Astrocyte (in vitro differentiated cells and primary cell): ENCODE measurements around the gene ADAMTS12. TPM values are rescaled to one million over a fixed set of nuclear protein-coding genes. Genes with fewer than 3 reads are reported as not detected.

Source experiments
- DNase-seq: peaks from one replicate; pipeline ENCODE4 v3.0.0-alpha.2; 2010; ENCODE audit warnings: low read depth
- FAIRE-seq: peaks from 2 replicates; lab custom pipeline; 2011; peaks lifted over from hg19 to GRCh38; lab: Jason Lieb, UNC
- H2AFZ ChIP-seq: 2 replicates; pipeline ENCODE4 v1.6.0; 2012; ENCODE audit warnings: low read depth, low read length, inconsistent platforms
- H3K27ac ChIP-seq: 2 replicates; pipeline ENCODE4 v1.5.1; 2011; ENCODE audit warnings: low read depth, low read length, inconsistent platforms
- H3K27me3 ChIP-seq: 2 replicates; pipeline ENCODE4 v1.6.0; 2011; ENCODE audit warnings: low read length, inconsistent platforms; ENCODE audit not compliant: insufficient read depth
- H3K36me3 ChIP-seq: 2 replicates; pipeline ENCODE4 v1.5.1; 2011; ENCODE audit warnings: low read length, inconsistent platforms; ENCODE audit not compliant: insufficient read depth
- H3K4me1 ChIP-seq: 2 replicates; pipeline ENCODE4 v1.5.1; 2011; ENCODE audit warnings: low read length, inconsistent platforms; ENCODE audit not compliant: insufficient read depth
- H3K4me2 ChIP-seq: 2 replicates; pipeline ENCODE4 v1.6.0; 2012; ENCODE audit warnings: low read length, inconsistent platforms
- H3K4me3 ChIP-seq: 2 replicates; pipeline ENCODE4 v1.5.1; 2011; ENCODE audit warnings: low read depth, mild to moderate bottlenecking, low read length, inconsistent platforms; ENCODE audit not compliant: insufficient read depth
- H3K79me2 ChIP-seq: 2 replicates; pipeline ENCODE4 v1.6.0; 2012; ENCODE audit warnings: mild to moderate bottlenecking, low read length, inconsistent platforms; ENCODE audit not compliant: insufficient read depth
- H3K9ac ChIP-seq: 2 replicates; pipeline ENCODE4 v1.6.0; 2012; ENCODE audit warnings: mild to moderate bottlenecking, low read length, inconsistent platforms
- H3K9me3 ChIP-seq: 2 replicates; pipeline ENCODE4 v1.5.1; 2012; ENCODE audit warnings: low read depth, mild to moderate bottlenecking, low read length, inconsistent platforms; ENCODE audit not compliant: insufficient read depth
- H4K20me1 ChIP-seq: 2 replicates; pipeline ENCODE4 v1.6.0; 2012; ENCODE audit warnings: low read length, inconsistent platforms; ENCODE audit not compliant: insufficient read depth
- H3K27ac Mint-ChIP-seq: one replicate; pipeline ENCODE4 v1.8.0; 2021; ENCODE audit warnings: mild to moderate bottlenecking, mixed read lengths; ENCODE audit not compliant: unreplicated experiment
- H3K27me3 Mint-ChIP-seq: one replicate; pipeline ENCODE4 v1.8.0; 2021; ENCODE audit warnings: low read depth, mixed read lengths; ENCODE audit not compliant: unreplicated experiment
- H3K36me3 Mint-ChIP-seq: one replicate; pipeline ENCODE4 v1.8.0; 2021; ENCODE audit warnings: low read depth, mixed read lengths; ENCODE audit not compliant: unreplicated experiment
- H3K4me1 Mint-ChIP-seq: one replicate; pipeline ENCODE4 v1.8.0; 2021; ENCODE audit warnings: low read depth, mixed read lengths; ENCODE audit not compliant: unreplicated experiment
- H3K4me3 Mint-ChIP-seq: one replicate; pipeline ENCODE4 v1.8.0; 2021; ENCODE audit warnings: mild to moderate bottlenecking, moderate library complexity, mixed read lengths; ENCODE audit not compliant: unreplicated experiment
- H3K9me3 Mint-ChIP-seq: one replicate; pipeline ENCODE4 v1.8.0; 2021; ENCODE audit warnings: mild to moderate bottlenecking, mixed read lengths; ENCODE audit not compliant: unreplicated experiment
- CTCF ChIP-seq: IDR thresholded peaks from 2 replicates; pipeline ENCODE4 v1.5.1; 2011; ENCODE audit warnings: low read depth, mild to moderate bottlenecking, inconsistent platforms, low read length, moderate library complexity; ENCODE audit not compliant: insufficient read depth
- EZH2 ChIP-seq: IDR thresholded peaks from 2 replicates; pipeline ENCODE4 v1.6.1; 2012; ENCODE audit warnings: mild to moderate bottlenecking, low read length, inconsistent platforms; ENCODE audit not compliant: insufficient read depth
- total RNA-seq: library from RNA; stranded (reverse); gene quantifications from 2 replicates; pipeline ENCODE4 v1.2.1, GENCODE V29; 2021

Gene ADAMTS12
- total RNA-seq, 1 donor from 2014 or later, result 156 TPM

GRCh38 chr5:33885679-33886078 lies 6.1 kb downstream of the ADAMTS12 start:
- Histone ChIP-seq H2AFZ (no peak overlapping the region), H3K4me3 (no peak overlapping the region), H3K79me2 (peaks cover 99% of the 10 kb centered on the region), H3K9ac (no peak overlapping the region), H4K20me1 (peaks cover 82% of the 10 kb centered on the region), H3K27ac (no peak overlapping the region), H3K27me3 (no peaks in the 10 kb centered on the region), H3K4me2 (no peak overlapping the region), H3K9me3 (no peaks in the 10 kb centered on the region), H3K4me1 (peaks cover 6% of the 10 kb centered on the region), H3K36me3 (peaks cover 6% of the 10 kb centered on the region)
- Mint-ChIP-seq H3K27ac (no peak overlapping the region), H3K4me1 (peaks cover 25% of the 10 kb centered on the region), H3K36me3 (peaks cover 26% of the 10 kb centered on the region), H3K9me3 (no peaks in the 10 kb centered on the region), H3K4me3 (no peak overlapping the region), H3K27me3 (no peaks in the 10 kb centered on the region)
- TF ChIP-seq EZH2, result no peak
- no peak for TF ChIP-seq CTCF
- DNase-seq (no peak), FAIRE-seq (no peak)

GRCh38 chr5:33883482-33883881 lies 8.3 kb downstream of the ADAMTS12 start:
- Histone ChIP-seq H4K20me1 (peaks cover 85% of the 10 kb centered on the region), H3K27ac (no peak overlapping the region), H3K79me2 (peaks cover 99% of the 10 kb centered on the region), H3K27me3 (no peaks in the 10 kb centered on the region), H3K9ac (no peak overlapping the region), H3K9me3 (no peaks in the 10 kb centered on the region), H3K4me1 (peaks cover under 1% of the 10 kb centered on the region), H3K36me3 (peaks cover 20% of the 10 kb centered on the region), H2AFZ (no peak overlapping the region), H3K4me3 (no peak overlapping the region), H3K4me2 (no peak overlapping the region)
- TF ChIP-seq EZH2 (no peak), CTCF (no peak)
- H3K27me3 Mint-ChIP-seq, result no peaks in the 10 kb centered on the region
- no peak overlapping the region for H3K27ac Mint-ChIP-seq
- no peak for DNase-seq
- no peak for FAIRE-seq
- peaks cover 18% of the 10 kb centered on the region for H3K4me1 Mint-ChIP-seq
- peaks cover 35% of the 10 kb centered on the region for H3K36me3 Mint-ChIP-seq
- no peak overlapping the region for H3K4me3 Mint-ChIP-seq
- no peaks in the 10 kb centered on the region for H3K9me3 Mint-ChIP-seq

- H3K36me3 ChIP-seq, result peaks cover 28% of the 10 kb centered on the region
- H3K4me1 ChIP-seq, result no peaks in the 10 kb centered on the region
- Mint-ChIP-seq H3K9me3 (no peaks in the 10 kb centered on the region), H3K27ac (no peak overlapping the region), H3K27me3 (no peaks in the 10 kb centered on the region), H3K4me3 (no peak overlapping the region), H3K36me3 (peaks cover 43% of the 10 kb centered on the region), H3K4me1 (peaks cover 8% of the 10 kb centered on the region)
- H3K4me2 ChIP-seq, result no peak overlapping the region
- no peak overlapping the region for H3K27ac ChIP-seq
- H2AFZ ChIP-seq, result no peak overlapping the region
- H3K9me3 ChIP-seq, result no peaks in the 10 kb centered on the region
- DNase-seq (no peak), FAIRE-seq (no peak)
- no peak overlapping the region for H3K9ac ChIP-seq
- TF ChIP-seq CTCF (no peak), EZH2 (no peak)
- H3K27me3 ChIP-seq, result no peaks in the 10 kb centered on the region
- H3K79me2 ChIP-seq, result peaks cover 100% of the 10 kb centered on the region
- H3K4me3 ChIP-seq, result no peak overlapping the region
- peaks cover 81% of the 10 kb centered on the region for H4K20me1 ChIP-seq
Observed at GRCh38 chr5:33880319-33880718, 11.5 kb downstream of the ADAMTS12 start.
